HG02973 (cell line): ENCODE measurements around the gene TNFSF12.

Experiments used
- ATAC-seq: cut with Tn5 transposase; IDR thresholded peaks from one replicate; pipeline ENCODE4 v1.9.1; 2021; ENCODE audit warnings: moderate library complexity; ENCODE audit not compliant: unreplicated experiment

Gene TNFSF12

GRCh38 chr17:7548585-7549400, at the start of gene TNFSF12:
TNFSF12 (plus strand) TSS chr17:7549058; CDS start chr17:7549154, 96 bp downstream.
- ATAC-seq: no peak

GRCh38 chr17:7499161-7499560, 49.7 kb upstream of the TNFSF12 start:
- ATAC-seq: no peak

- no peak for ATAC-seq
Observed at GRCh38 chr17:7501729-7502128, 47.1 kb upstream of the TNFSF12 start.

GRCh38 chr17:7502171-7502847, 46.5 kb upstream of the TNFSF12 start:
- no peak for ATAC-seq

- no peak for ATAC-seq
Observed at GRCh38 chr17:7502987-7503386, 45.9 kb upstream of the TNFSF12 start.

- ATAC-seq: no peak
Observed at GRCh38 chr17:7503521-7503920, 45.3 kb upstream of the TNFSF12 start.

- no peak for ATAC-seq
Observed at GRCh38 chr17:7508145-7508544, 40.7 kb upstream of the TNFSF12 start.

- ATAC-seq: no peak
Observed at GRCh38 chr17:7508846-7509245, 40.0 kb upstream of the TNFSF12 start.

- ATAC-seq: no peak
Observed at GRCh38 chr17:7509937-7510336, 38.9 kb upstream of the TNFSF12 start.

GRCh38 chr17:7511108-7511507, 37.8 kb upstream of the TNFSF12 start:
- ATAC-seq: no peak

GRCh38 chr17:7512105-7512504, 36.8 kb upstream of the TNFSF12 start:
- ATAC-seq: no peak

GRCh38 chr17:7512824-7513540, 35.9 kb upstream of the TNFSF12 start:
- no peak for ATAC-seq

- no peak for ATAC-seq
Observed at GRCh38 chr17:7513850-7514419, 34.9 kb upstream of the TNFSF12 start.

GRCh38 chr17:7515911-7516610, 32.8 kb upstream of the TNFSF12 start:
- no peak for ATAC-seq

- no peak for ATAC-seq
Observed at GRCh38 chr17:7523033-7523432, 25.8 kb upstream of the TNFSF12 start.

GRCh38 chr17:7528842-7529241, 20.0 kb upstream of the TNFSF12 start:
- ATAC-seq: no peak

- no peak for ATAC-seq
Observed at GRCh38 chr17:7530023-7530900, 18.6 kb upstream of the TNFSF12 start.

GRCh38 chr17:7538050-7538449, 10.8 kb upstream of the TNFSF12 start:
- no peak for ATAC-seq

- ATAC-seq: no peak
Observed at GRCh38 chr17:7538891-7539545, 9.8 kb upstream of the TNFSF12 start.
